Omental fat pad (tissue), 4 donors: ENCODE measurements around the gene CCDC9B. TPM values are rescaled to one million over a fixed set of nuclear protein-coding genes. Genes with fewer than 3 reads are reported as not detected.

Experiments used
- ATAC-seq: fragments of 150-250 bp; one replicate; pipeline ENCODE4 v1.9.1; 2016; ENCODE audit warnings: mild to moderate bottlenecking, moderate library complexity; ENCODE audit not compliant: low FRiP score
- DNase-seq: peaks from one replicate; pipeline ENCODE4 v3.0.0-alpha.2; 2019; ENCODE audit warnings: low spot score
- CTCF ChIP-seq, 3 donors: fragments of 450-650 bp; IDR thresholded peaks; one replicate each; pipeline ENCODE4 v1.5.1; 2016 to 2017; ENCODE audit warnings: antibody characterized with exemption in 3 of 3, mild to moderate bottlenecking in 3 of 3, moderate library complexity in 2 of 3
- total RNA-seq, 4 donors: library from RNA; depleted of rRNA; stranded (reverse); fragments of >200 nt; gene quantifications; one replicate each; pipeline ENCODE4 v1.1.0, GENCODE V29; 2016

Gene CCDC9B
- total RNA-seq, 4 donors from 2014 or later, result 1.1 to 7.4 (median 4.5) TPM

- DNase-seq (no peak), ATAC-seq (no peak)
- TF ChIP-seq CTCF (IDR thresholded peaks at IDR 0.05), result no peak
Observed at GRCh38 chr15:40296561-40297230, 44.0 kb downstream of the CCDC9B start.

GRCh38 chr15:40295877-40296560, 44.7 kb downstream of the CCDC9B start:
- no peak for DNase-seq
- ATAC-seq, result no peak
- no peak for TF ChIP-seq CTCF (IDR thresholded peaks at IDR 0.05)

GRCh38 chr15:40295297-40295696, 45.4 kb downstream of the CCDC9B start:
- TF ChIP-seq CTCF (IDR thresholded peaks at IDR 0.05), result no peak
- DNase-seq (no peak), ATAC-seq (no peak)

- TF ChIP-seq CTCF (IDR thresholded peaks at IDR 0.05), result no peak
- ATAC-seq (no peak), DNase-seq (no peak)
Observed at GRCh38 chr15:40293905-40294895, 46.5 kb downstream of the CCDC9B start.

- ATAC-seq (no peak), DNase-seq (no peak)
- TF ChIP-seq CTCF (IDR thresholded peaks at IDR 0.05), result no peak
Observed at GRCh38 chr15:40293006-40293405, 47.7 kb downstream of the CCDC9B start.

GRCh38 chr15:40292246-40292645, 48.5 kb downstream of the CCDC9B start:
- no peak for ATAC-seq
- no peak for DNase-seq
- TF ChIP-seq CTCF (IDR thresholded peaks at IDR 0.05), result no peak
